Right lobe of liver (tissue), 6 donors: ENCODE results near the gene PSMD5. TPM values are rescaled to one million over a fixed set of nuclear protein-coding genes. Genes with fewer than 3 reads are reported as not detected.

ENCODE experiments used
- ATAC-seq, 4 donors: fragments of 200-7000 bp; cut with Tn5 transposase; one replicate each; pipeline ENCODE4 v1.9.1; 2020; ENCODE audit warnings: mild to moderate bottlenecking in 4 of 4, moderate library complexity in 4 of 4
- DNase-seq, 3 donors: peaks; one replicate each; pipeline ENCODE4 v3.0.0-alpha.2; 2020
- H3K27ac ChIP-seq, 3 donors: fragments of 200-600 bp; one replicate each; pipeline ENCODE4 v1.8.0; 2022
- H3K27me3 ChIP-seq, 2 donors: fragments of 200-600 bp; one replicate each; pipeline ENCODE4 v1.8.0; 2022
- H3K36me3 ChIP-seq, 4 donors: fragments of 200-600 bp; sonication (generic) in 1 of 4; one replicate each; pipeline versions ENCODE4 v1.5.1 to v1.8.0; 2017 to 2022; ENCODE audit warnings: control low read depth in 1 of 4
- H3K4me1 ChIP-seq, 4 donors: fragments of 200-600 bp; sonication (generic) in 1 of 4; one replicate each; pipeline versions ENCODE4 v1.5.1 to v1.8.0; 2017 to 2022; ENCODE audit warnings: control low read depth in 1 of 4
- H3K4me3 ChIP-seq, 3 donors: fragments of 200-600 bp; one replicate each; pipeline ENCODE4 v1.8.0; 2022
- H3K9me3 ChIP-seq, 4 donors: fragments of 200-600 bp; sonication (generic) in 1 of 4; one replicate each; pipeline versions ENCODE4 v1.5.1 to v1.8.0; 2017 to 2022; ENCODE audit warnings: control low read depth in 1 of 4
- CTCF ChIP-seq, 4 donors: fragments of 200-600 bp in 3 of 4; fragments of 450-650 bp in 1 of 4; IDR thresholded peaks; one replicate each; pipeline versions ENCODE4 v1.5.1 to v1.8.0; 2016 to 2022; ENCODE audit warnings: antibody characterized with exemption in 4 of 4, mild to moderate bottlenecking in 2 of 4
- POLR2A ChIP-seq: fragments of 450-650 bp; IDR thresholded peaks from one replicate; pipeline ENCODE4 v1.6.1; 2017; ENCODE audit warnings: antibody characterized with exemption, mild to moderate bottlenecking
- WGBS: methylation state at CpG from one replicate; pipeline ENCODE4 v1.1.6; 2018; ENCODE audit warnings: low coverage, low lambda C conversion rate; ENCODE audit not compliant: insufficient coverage; ENCODE audit errors: missing lambda C conversion rate; 5-methylcytosine and 5-hydroxymethylcytosine counted together
- intact Hi-C, 2 donors: fragments of 100-400 bp; cut with DNase I; formaldehyde crosslinking; loops; one replicate each; pipeline versions ENCODE4 v1.11.2 to v1.14.1; 2022
- total RNA-seq, 6 experiments: library from RNA; depleted of rRNA in 2 of 6; stranded (reverse); fragments of >200 nt in 2 of 6; fragmentation: NEBNext Ultra II Directional in 3 of 6; extraction: Animal tissue kit (Norgen Biotek cat#: 25700) in 3 of 6; gene quantifications; one replicate each; pipeline versions ENCODE4 v1.1.0 to v1.2.4, GENCODE V29; 2016 to 2023
- donor health status: DM: no; HTN: yes; CAD: no.
- donor health status: DM: no; HTN: no; CAD: no.
- donor health status: DM: no; HTN: no; CAD: no.
- donor health status: DM: no; HTN: yes; CAD: no.
- donor health status: DM: no; HTN: yes; CAD: no.

PSMD5 gene
- total RNA-seq, 6 experiments from 2014 or later, result 14.1 to 29.2 (median 21.5) TPM

DNA sequence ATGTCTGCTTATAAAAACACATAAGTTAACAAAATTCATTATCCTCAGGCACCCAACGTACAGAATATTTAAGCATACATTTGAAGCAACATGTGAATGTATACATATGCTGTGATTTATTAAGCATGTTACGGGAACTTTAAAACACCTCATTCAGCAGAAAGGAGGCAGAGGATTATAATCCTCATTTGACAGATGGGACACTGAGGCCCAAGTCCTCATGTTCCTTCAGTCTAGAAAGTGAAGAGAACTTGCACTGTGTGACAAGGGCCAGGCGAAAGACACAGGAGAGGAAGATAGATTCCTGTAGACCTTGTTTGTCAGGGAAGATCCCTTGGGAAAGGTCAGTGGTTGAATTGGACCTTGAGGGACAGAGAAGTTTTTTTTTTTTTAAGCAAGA, 7.6 kb upstream of the PSMD5 start:
- TF ChIP-seq POLR2A, result no peak
- TF ChIP-seq CTCF (IDR thresholded peaks at IDR 0.05), result no peak
- DNase-seq, result no peak
- no peak for ATAC-seq
- H3K36me3 ChIP-seq, result peaks cover 0 to 4% (median 1%) of the 10 kb centered on the region in 4 donors
- no peak overlapping the region for H3K4me3 ChIP-seq
- no peak overlapping the region for H3K27ac ChIP-seq
- 77% methylated on average over 3 of the region's 3 CpGs for whole genome bisulfite sequencing
- H3K4me1 ChIP-seq, result no peaks in the 10 kb centered on the region
- H3K27me3 ChIP-seq, result no peaks in the 10 kb centered on the region
- no peaks in the 10 kb centered on the region for H3K9me3 ChIP-seq
- intact Hi-C loops, result no loop called here

DNA sequence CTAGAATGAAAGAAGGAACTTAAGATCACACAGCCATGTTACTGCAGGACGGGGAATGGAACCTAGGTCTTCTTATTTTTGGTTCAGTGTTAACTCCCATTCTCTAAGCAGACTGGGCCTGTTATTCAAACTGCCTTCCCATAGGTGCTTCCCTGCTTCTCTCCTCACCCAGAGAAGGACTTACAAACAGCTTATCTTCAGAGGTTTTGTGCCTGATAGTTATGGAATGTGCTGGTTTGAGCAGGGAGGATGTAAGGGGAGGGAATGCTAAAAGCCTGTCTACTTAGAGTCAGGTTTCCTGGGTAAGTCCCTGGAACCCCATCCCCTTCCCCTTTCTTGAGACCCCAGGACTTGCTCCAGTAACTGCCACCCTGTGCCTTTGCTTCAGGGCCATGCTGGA, 4.2 kb upstream of the PSMD5 start:
- intact Hi-C loops, result no loop called here
- no peak for ATAC-seq

DNA sequence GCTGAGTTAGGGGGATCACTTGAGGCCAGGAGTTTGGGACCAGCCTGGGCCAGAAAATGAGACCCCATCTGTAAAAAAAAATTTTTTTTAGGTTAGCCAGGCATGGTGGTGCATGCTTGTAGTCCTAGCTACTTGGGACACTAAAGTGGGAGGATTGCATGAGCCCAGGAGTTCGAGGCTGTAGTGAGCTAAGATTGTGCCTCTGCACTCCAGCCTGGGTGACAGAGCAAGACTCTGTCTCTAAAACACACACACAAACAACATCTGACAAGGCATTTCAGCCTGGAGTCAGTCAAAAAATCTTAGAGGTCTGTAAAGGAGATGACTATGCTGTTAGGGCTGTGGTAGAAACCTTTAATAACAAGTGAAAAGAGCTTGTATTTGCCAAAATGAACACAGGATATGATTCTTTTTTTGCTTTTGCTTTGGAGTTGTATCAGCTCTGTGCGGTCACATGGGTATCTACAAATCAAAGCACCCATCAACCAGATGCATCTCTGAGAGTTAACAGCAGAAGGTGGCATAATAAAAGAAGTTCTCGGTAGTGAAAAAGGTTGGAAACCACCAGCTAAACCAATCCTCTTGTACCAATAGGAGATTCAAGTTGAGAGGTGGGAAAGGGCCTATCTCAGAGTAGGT, 3.6 kb upstream of the PSMD5 start:
- Histone ChIP-seq H3K27ac (no peak overlapping the region), H3K4me3 (no peak overlapping the region), H3K4me1 (peaks cover 0 to 6% (median 0%) of the 10 kb centered on the region in 4 donors), H3K27me3 (no peaks in the 10 kb centered on the region), H3K36me3 (peaks cover 0 to 5% (median 0%) of the 10 kb centered on the region in 4 donors), H3K9me3 (no peaks in the 10 kb centered on the region)
- TF ChIP-seq POLR2A (no peak), CTCF (IDR thresholded peaks at IDR 0.05) (no peak)
- 90% methylated on average over 3 of the region's 3 CpGs for WGBS
- DNase-seq (no peak), ATAC-seq (no peak)
- intact Hi-C loops, result no loop called here

More for the DNA sequence above, 4.2 kb upstream of the PSMD5 start:
- no peak for TF ChIP-seq CTCF (IDR thresholded peaks at IDR 0.05)
- TF ChIP-seq POLR2A, result no peak
- H3K4me3 ChIP-seq, result no peak overlapping the region
- H3K4me1 ChIP-seq, result peaks cover 0 to 6% (median 0%) of the 10 kb centered on the region in 4 donors
- no peak for DNase-seq
- H3K9me3 ChIP-seq, result no peaks in the 10 kb centered on the region
- peaks cover 0 to 5% (median 0%) of the 10 kb centered on the region in 4 donors for H3K36me3 ChIP-seq
- H3K27me3 ChIP-seq, result no peaks in the 10 kb centered on the region
- 86% methylated on average over 1 of the region's 1 CpG for WGBS
- no peak overlapping the region for H3K27ac ChIP-seq

GRCh38 chr9:120845255-120845654, 2.5 kb upstream of the PSMD5 start:
- Histone ChIP-seq H3K36me3 (peaks cover 0 to 5% (median 0%) of the 10 kb centered on the region in 4 donors), H3K27me3 (no peaks in the 10 kb centered on the region), H3K9me3 (no peaks in the 10 kb centered on the region), H3K4me1 (peaks cover 0 to 6% (median 0%) of the 10 kb centered on the region in 4 donors), H3K4me3 (no peak overlapping the region), H3K27ac (no peak overlapping the region)
- no peak for TF ChIP-seq CTCF (IDR thresholded peaks at IDR 0.05)
- TF ChIP-seq POLR2A, result no peak
- intact Hi-C loops, result no loop called here
- ATAC-seq (no peak), DNase-seq (no peak)
